HUES6 (cell line): ENCODE data around the gene RPA1.

Experiments
- H3K27ac ChIP-seq: 2 replicates; pipeline ENCODE4 v1.7.0; 2013; ENCODE audit warnings: low read depth, mild to moderate bottlenecking, low read length, inconsistent platforms
- H3K27me3 ChIP-seq: 2 replicates; pipeline ENCODE4 v1.6.1; 2013; ENCODE audit warnings: low read length; ENCODE audit not compliant: control insufficient read depth, insufficient read depth
- H3K36me3 ChIP-seq: 2 replicates; pipeline ENCODE4 v1.6.1; 2013; ENCODE audit warnings: low read length; ENCODE audit not compliant: control insufficient read depth, insufficient read depth
- H3K4me1 ChIP-seq: 2 replicates; pipeline ENCODE4 v1.6.1; 2013; ENCODE audit warnings: low read length; ENCODE audit not compliant: control insufficient read depth, insufficient read depth
- H3K4me3 ChIP-seq: 2 replicates; pipeline ENCODE4 v1.5.1; 2013; ENCODE audit warnings: low read depth, low read length
- H3K9ac ChIP-seq: one replicate; pipeline ENCODE4 v1.6.1; 2013; ENCODE audit warnings: mild to moderate bottlenecking, low read length
- H3K9me3 ChIP-seq: 2 replicates; pipeline ENCODE4 v1.6.1; 2013; ENCODE audit warnings: low read depth, low read length; ENCODE audit not compliant: control insufficient read depth, insufficient read depth

RPA1 gene

DNA sequence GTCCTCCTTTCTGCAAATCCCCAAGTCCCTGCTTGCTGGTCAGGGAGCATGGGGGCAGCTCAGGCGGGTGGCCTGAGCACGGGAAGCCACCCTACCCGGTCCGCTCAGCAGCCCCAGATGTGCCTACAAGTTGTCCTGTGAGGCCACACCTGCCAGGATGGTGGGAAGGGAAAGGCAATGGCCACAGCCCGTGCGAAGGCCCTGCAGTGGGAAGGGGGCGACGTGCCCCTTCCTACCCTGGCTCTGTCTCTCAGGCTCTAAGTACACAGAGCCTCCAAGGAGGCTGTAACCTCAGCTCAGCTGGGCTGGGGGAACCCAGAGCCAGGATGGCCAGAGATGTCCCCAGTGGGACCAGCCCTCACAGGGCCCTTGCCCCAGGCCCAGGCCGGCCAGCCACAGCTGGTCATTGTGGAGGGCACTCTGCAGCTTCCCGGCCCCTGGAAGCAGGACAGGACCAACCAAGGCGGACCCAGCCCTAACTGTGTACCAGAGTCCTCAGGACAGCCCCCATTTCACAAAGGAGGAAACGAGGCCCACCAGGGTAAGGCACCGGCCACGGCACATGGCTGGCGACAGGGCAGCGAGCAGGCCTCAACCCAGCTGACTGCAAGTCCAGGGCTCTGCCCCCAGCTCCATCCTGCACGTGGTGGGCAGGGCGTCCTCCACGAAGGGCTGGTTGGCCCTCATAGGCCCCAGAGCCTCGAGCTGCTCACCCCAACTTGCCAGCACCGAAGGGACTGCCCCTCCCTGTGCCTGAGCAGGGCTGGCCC, 113.0 kb downstream of the RPA1 start:
- H3K27ac ChIP-seq, result no peak overlapping the region
- no peaks in the 10 kb centered on the region for H3K36me3 ChIP-seq
- no peaks in the 10 kb centered on the region for H3K27me3 ChIP-seq
- no peak overlapping the region for H3K4me3 ChIP-seq
- no peaks in the 10 kb centered on the region for H3K9me3 ChIP-seq
- H3K9ac ChIP-seq, result no peak overlapping the region
- H3K4me1 ChIP-seq, result peaks cover 4% of the 10 kb centered on the region; the same call in 1 of the 2 replicates

DNA sequence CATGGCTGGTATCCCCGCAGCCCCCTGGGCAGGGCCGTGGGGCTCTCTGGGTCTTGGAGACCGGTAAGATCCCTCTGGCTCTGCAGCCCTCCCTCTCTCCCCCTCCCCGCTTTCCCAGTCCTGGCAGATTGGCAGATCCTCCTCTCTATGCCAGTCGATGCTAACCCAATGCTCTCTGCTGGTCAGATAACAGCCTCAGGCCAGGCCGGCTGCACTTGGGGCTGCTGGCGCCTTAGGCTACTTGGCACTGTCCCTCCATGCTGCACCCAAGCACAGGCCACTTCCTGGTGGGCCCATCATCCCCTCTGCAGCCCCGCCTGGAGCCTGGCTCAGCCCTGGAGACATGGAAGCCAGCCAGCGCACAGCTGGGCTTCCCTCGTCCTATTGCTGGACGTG, 113.6 kb downstream of the RPA1 start:
- Histone ChIP-seq H3K4me3 (no peak overlapping the region), H3K9ac (no peak overlapping the region), H3K27ac (no peak overlapping the region), H3K9me3 (no peaks in the 10 kb centered on the region), H3K27me3 (no peaks in the 10 kb centered on the region), H3K36me3 (no peaks in the 10 kb centered on the region), H3K4me1 (peaks cover 10% of the 10 kb centered on the region; the same call in 1 of the 2 replicates)

DNA sequence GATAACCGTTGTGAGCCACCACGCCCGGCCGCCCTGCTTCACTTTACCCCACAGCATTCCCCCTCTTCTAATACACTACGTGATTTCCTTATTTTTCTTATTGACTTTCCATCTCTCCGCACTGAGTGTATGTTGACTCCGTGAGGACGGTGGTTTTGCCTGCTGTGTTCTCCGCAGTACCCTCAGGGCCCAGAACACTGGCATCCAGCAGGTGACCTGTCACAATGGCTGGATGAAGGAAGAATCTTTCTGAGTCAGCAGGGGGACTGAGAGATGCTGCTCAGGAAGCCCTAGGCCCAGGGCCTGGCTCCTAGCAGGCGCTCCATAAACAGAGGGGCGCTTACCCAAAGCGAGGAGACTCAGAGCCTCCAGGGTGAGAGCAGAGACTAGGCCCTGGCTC, 115.8 kb downstream of the RPA1 start:
- Histone ChIP-seq H3K27ac (no peak overlapping the region), H3K9ac (no peak overlapping the region), H3K27me3 (no peaks in the 10 kb centered on the region; the same call in 1 of the 2 replicates)

GRCh38 chr17:1946021-1946932, 116.5 kb downstream of the RPA1 start:
- peaks cover 10% of the 10 kb centered on the region; the same call in 1 of the 2 replicates for H3K4me1 ChIP-seq
- no peaks in the 10 kb centered on the region for H3K9me3 ChIP-seq
- no peaks in the 10 kb centered on the region for H3K36me3 ChIP-seq
- H3K9ac ChIP-seq, result no peak overlapping the region
- no peak overlapping the region for H3K27ac ChIP-seq
- H3K27me3 ChIP-seq, result peaks cover 2% of the 10 kb centered on the region; the same call in 1 of the 2 replicates
- H3K4me3 ChIP-seq, result no peak overlapping the region

More for the DNA sequence above, 115.8 kb downstream of the RPA1 start:
- Histone ChIP-seq H3K4me1 (peaks cover 10% of the 10 kb centered on the region; the same call in 1 of the 2 replicates), H3K36me3 (no peaks in the 10 kb centered on the region), H3K9me3 (no peaks in the 10 kb centered on the region), H3K4me3 (no peak overlapping the region)

DNA sequence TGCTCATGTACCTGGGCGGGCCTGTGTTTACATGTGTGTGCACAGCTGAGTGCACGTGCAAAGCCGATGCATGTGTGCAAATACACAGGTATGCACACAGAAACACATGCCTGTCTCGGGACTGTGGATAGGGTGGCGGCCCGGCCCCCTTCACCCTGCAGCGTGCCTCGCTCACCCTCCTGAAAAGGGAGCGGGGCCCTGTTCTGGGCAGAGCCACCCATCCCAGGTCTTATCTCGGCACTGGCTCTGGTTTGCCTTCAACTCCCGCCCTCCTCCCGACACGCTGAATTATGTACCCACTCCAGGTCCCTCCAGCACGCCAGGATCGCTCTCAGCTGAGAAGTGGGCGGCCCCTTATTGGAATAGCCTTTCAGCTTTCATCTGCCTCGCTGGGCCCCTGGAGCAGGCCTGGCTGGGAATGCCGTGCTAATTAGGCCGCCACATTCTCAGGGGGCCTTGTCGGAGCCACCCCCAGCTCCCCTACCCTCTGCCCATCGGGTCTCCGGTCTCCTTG, 117.5 kb downstream of the RPA1 start:
- H3K9ac ChIP-seq, result no peak overlapping the region
- H3K4me3 ChIP-seq, result no peak overlapping the region
- peaks cover 10% of the 10 kb centered on the region; the same call in 1 of the 2 replicates for H3K4me1 ChIP-seq
- H3K36me3 ChIP-seq, result no peaks in the 10 kb centered on the region
- no peak overlapping the region for H3K27ac ChIP-seq
- H3K27me3 ChIP-seq, result peaks cover 8% of the 10 kb centered on the region
- H3K9me3 ChIP-seq, result no peaks in the 10 kb centered on the region

GRCh38 chr17:1947743-1948516, 118.1 kb downstream of the RPA1 start:
- Histone ChIP-seq H3K36me3 (no peaks in the 10 kb centered on the region), H3K27ac (no peak overlapping the region), H3K27me3 (peaks cover 12% of the 10 kb centered on the region), H3K9ac (no peak overlapping the region), H3K4me3 (no peak overlapping the region), H3K9me3 (no peaks in the 10 kb centered on the region), H3K4me1 (peaks cover 10% of the 10 kb centered on the region; the same call in 1 of the 2 replicates)

DNA sequence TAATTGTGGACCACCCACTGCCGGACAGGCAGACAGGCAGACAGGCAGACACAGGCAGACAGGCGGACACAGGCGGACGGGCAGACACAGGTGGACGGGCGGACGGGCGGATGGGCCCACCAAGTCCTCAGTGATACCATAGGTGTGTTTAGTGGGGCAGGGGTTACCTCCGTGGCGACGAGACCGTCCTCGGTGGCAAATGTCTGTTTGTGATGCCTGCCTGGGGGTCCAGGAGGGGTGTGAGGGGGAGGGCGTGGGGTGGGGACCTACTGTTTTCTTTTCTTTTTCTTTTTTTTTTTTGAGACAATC, 118.7 kb downstream of the RPA1 start:
- Histone ChIP-seq H3K27ac (no peak overlapping the region), H3K4me3 (no peak overlapping the region), H3K4me1 (peaks cover 10% of the 10 kb centered on the region; the same call in 1 of the 2 replicates), H3K9ac (no peak overlapping the region), H3K27me3 (peaks cover 15% of the 10 kb centered on the region), H3K36me3 (no peaks in the 10 kb centered on the region), H3K9me3 (no peaks in the 10 kb centered on the region)
